HuH-7.5 (cell line): ENCODE measurements around the gene POP5.
"Not testable (repeated sequence)": the region's sequence is repeated elsewhere in the genome, so short reads cannot be mapped to it uniquely, and the experiment has no call there.

Experiments used
- DNase-seq: peaks from one replicate; pipeline ENCODE4 v3.0.0; 2011; ENCODE audit warnings: low spot score

The POP5 gene, protein sequence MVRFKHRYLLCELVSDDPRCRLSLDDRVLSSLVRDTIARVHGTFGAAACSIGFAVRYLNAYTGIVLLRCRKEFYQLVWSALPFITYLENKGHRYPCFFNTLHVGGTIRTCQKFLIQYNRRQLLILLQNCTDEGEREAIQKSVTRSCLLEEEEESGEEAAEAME

DNA sequence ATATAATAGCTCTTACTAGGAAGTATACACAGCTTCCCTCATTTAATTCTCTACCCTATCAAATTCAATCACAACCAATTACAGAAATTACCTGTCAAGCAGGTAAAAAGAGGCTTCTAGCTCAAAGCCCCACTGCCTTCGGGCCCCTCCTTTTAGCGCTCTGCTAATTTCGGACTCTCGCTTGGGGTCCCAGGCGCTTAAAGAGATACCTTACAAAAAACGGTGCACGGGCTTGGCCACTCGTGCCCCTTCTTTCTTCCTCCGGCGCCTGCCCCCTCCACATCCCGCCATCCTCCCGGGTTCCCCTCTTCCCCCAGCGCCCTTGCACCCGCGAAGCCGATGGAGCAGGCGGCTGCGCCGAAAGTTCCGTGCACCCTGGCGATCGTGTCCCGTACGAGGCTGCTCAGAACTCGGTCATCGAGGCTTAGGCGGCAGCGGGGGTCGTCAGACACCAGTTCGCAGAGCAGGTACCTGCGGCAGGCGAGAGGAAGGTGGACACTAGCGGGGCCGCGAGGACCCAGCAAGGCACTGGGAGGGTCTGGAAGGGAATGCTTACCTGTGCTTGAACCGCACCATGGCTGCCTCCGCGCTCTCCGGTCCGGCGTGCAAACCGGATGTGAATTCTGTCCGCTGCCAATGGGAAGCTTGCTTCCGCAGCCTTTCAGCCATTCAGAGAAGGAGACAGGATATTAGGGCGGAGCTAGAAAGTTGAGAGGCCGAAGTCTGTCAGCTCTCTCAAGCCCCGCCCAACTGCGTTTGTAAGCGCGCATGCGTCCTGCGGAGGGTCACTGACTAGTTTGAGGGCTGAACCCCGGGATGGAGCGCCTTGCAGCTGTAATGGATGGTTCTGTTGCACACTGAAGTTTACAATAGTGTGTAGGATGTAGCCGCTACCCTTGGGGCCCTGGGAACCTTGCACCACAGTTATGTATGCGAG is at the start of gene POP5:
POP5 (minus strand) TSS at position 616 of the 937 bp plus-strand sequence; CDS start at position 576, 40 bp downstream.
- peak; percentile 72 for DNase-seq

DNA sequence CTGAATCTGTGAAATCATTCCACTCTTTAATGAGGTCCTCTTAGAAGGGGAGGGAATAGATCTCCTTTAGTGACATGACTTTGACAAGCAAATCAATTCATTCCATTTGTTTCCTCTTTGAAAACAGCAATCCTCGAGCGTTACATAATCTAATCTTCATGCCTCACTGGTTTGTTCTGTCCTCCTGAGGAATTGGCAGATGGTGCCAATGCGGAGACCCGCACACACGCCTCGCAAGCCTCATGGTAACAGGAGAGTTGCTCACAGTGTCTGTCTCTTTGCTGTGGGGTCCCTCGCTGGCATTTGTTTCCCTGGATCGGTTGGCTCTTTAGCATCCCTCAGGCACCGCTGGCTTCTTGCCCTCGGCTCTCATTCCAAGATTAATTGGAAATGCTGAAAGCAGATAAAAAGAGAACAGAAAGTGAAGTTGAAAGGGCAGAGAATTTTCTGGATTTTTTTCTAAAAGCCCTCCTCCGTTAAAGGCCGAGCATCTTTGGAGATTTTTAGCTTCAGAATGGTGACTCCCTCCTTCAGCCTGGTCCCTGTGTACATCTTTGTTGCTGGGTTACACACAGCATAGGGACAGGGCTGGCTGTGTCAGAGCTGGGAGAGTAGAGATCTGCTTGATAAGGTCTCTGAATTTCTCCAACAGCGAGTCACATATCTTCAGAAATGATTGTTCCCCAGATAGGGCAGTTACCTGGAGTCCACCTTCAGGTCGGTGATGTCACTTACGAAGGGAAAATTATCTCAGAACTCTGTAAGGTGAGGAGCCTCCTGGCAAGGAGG is 49.1 kb upstream of the POP5 start:
- DNase-seq: no peak

DNA sequence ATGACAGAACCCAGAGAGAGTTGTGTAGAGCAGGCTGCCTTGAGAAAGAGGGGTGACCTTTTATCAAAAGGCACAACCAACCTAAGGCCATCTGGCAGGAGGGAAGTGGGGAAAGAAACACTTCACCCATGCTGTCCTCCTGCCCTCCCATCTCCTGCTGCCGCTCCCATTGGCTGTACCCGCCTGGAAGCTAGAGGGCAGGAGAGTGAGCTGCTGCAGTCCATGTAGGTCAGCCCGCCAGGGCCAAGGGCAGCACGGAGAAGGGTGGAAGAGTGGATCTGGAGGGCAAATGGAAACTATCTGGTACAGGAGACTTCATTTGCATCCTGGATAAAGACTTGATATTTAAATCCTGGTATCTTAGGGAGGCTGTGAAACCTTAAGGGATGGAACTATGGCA is 47.7 kb upstream of the POP5 start:
- DNase-seq: peak; percentile 37

DNA sequence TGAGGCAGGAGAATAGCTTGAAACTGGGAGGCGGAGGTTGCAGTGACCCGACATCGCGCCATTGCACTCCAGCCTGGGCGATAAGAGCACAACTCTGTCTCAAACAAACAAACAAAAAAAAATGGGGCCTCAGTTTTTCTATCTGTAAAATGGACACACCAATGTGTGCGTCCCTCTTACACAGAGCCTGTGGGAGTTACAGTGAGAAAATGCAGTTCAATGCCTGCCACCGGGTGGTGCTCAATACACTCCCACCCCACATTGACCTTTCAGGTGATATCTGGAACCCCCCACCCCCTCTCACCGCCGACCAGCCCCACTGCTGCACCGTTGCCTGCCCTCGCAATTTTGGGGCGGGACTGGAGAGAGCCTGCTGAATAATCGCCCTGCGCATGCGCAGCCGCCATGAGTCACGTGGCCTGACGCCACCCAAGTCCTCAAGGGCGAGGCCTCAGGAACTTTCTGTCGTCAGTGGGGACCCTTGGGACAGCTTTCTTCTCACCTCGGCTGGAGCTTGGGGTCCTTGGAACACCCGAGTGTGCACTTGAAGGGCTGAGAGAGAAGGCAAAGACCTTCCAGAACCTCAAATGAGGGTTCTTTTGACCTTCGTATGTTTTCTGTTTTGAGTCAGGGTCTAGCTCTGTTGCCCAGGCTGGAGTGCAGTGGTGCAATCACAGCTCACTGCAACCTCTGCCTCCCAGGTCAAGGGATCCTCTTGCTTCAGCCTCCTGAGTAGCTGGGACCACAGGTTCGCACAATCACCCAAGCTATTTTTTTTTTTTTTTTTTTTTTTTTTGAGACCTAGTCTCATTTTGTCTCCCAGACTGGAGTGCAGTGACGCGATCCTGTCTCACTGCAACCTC is 44.6 kb upstream of the POP5 start:
- DNase-seq: no peak

DNA sequence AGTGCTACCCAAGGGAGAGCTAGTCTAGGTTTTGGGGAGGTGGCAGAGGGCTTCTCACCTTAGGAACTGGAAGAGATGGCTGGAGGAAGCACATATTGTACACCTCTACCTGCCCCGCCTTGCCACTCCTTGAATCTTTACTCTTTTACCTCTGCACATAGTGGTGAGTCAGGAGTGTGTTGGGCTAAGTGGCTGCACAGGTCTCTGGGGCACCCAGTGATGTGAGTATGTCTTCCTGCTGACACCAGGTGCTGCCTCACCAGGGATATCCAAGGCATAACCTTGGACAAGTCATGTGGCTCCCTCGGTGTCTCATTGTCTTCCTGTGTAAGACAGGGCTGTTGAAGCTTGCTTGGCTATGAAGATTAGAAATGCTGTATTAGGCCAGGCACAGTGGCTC is 39.4 kb upstream of the POP5 start:
- DNase-seq: no peak

DNA sequence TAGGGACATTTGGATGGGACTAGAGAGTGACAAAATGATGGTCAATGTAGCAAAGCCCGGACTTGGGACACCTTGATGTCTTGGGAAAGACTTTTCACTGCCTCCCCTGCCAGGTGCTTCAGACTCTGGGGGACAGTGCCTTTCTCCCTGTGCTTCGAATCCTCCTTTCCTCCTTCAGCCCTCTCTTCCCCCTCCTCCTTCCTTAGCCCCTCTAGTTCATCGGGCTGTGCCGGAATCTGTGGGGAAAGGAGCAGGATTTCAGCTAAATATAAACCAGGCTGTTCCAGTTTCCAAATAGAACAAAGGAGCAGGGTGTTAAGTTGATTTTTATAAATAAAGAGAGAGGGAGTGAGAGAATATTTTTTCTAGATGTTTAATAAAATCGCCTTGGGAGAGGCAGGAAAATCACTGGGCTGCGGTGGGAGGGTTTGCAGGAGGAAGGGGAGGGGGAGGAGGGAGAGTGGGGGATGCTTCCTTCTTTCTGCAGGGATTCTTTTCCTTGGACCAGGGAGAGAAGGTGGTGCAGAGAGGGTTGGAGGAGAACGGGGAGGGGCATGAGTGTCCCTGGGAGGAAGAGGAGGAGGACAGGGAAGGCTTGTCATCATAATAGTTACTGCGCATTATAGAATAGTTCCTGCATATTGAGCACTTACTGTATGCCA is 37.9 kb upstream of the POP5 start:
- DNase-seq: no peak

DNA sequence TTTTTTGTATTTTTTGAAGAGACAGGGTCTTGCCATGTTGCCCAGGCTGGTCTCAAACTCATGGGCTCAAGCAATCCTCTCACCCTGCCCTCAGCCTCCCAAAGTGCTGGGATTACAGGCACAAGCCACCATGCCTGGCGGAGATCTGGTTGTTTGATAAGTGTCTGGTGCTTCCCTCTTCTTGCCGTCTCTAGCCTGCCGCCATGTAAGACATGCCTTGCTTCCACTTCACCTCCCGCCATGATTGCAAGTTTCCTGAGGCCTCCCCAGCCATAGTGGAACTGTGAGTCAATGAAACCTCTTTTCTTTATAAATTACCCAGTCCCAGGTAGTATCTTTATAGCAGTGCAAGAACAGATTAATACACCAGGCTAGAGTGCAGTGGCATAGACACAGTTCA is 36.6 kb upstream of the POP5 start:
- DNase-seq: not testable (repeated sequence)

DNA sequence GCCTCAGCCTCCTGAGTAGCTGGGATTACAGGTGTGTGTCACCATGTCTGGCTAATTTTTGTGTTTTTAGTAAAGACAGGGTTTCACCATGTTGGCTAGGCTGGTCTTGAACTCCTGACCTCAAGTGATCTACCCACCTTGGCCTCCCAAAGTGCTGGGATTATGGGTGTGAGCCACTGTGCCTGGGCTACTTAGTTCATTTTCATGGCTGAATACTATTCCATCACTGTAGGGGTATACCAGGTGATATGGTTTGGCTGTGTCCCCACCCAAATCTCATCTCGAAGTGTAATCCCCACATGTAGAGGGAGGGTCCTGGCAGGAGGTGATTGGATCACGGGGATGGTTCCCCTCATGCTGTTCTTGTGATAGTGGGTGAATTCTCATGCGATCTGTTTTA is 36.0 kb upstream of the POP5 start:
- DNase-seq: not testable (repeated sequence)

DNA sequence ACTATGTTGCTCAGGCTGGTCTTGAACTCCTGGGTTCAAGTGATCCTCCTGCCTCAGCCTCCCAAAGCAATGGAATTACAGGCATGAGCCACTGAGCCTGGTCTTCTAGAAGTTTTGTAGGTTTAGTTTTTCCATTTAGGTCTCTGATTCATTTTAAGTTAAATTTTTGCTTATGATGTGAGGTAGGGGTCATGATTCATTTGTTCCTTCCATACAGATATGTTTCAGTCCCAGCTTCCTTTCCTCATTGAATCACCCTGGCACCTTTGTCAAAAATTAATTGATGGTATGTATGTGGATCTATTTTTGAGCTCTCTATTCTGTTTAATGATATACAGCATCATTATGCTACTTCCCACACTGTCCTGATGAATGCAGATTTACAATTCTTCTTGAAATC is 33.6 kb upstream of the POP5 start:
- no peak for DNase-seq

DNA sequence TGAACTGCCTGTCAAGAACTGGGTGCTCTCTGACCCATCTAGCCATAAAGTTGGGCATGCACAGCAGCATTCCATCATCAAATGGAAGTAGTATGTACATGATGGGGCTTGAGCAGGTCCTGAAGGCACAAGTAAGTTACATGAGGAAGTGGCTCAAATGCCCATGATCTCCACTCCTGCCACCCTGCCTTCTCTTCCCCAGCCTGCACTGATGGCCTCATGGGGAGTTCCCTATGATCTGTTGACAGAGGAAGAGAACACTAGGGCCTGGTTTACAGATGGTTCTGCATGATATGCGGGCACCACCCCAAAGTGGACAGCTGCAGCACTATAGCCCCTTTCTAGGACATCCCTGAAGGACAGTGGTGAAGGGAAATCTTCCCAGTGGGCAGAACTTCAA is 30.3 kb upstream of the POP5 start:
- DNase-seq: not testable (repeated sequence)

DNA sequence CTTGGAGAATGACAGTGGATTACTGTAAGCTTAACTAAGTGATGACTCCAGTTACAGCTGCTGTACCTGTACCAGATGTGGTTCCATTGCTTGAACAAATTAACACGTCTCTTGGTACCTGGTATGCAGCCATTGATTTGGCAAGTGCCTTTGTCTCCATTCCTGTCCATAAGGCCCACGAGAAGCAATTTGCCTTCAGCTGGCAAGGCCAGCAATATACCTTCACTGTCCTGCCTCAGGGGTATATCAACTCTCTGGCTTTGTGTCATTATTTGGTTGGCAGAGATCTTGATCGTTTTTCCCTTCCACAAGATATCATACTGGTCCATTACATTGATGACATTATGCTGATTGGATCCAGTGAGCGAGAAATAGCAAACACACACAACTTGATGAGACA is 29.4 kb upstream of the POP5 start:
- DNase-seq: no peak

DNA sequence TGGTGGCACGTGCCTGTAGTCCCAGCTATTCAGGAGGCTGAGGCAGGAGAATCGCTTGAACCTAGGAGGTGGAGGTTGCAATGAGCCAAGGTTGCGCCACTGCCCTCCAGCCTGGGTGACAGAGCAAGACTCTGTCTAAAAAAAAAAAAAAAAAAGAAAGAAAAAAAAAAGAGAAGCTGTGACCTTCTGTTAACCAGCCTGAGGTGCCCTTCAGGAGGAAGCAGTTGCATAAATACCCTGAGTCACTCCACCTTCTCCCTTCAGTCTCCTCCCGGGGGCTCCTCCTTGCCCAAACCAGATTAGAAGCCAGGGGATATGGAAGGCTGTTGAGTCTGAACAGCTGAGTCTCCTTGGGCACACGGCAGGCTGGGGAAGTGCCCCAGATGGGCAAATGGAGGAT is 21.2 kb upstream of the POP5 start:
- not testable (repeated sequence) for DNase-seq

DNA sequence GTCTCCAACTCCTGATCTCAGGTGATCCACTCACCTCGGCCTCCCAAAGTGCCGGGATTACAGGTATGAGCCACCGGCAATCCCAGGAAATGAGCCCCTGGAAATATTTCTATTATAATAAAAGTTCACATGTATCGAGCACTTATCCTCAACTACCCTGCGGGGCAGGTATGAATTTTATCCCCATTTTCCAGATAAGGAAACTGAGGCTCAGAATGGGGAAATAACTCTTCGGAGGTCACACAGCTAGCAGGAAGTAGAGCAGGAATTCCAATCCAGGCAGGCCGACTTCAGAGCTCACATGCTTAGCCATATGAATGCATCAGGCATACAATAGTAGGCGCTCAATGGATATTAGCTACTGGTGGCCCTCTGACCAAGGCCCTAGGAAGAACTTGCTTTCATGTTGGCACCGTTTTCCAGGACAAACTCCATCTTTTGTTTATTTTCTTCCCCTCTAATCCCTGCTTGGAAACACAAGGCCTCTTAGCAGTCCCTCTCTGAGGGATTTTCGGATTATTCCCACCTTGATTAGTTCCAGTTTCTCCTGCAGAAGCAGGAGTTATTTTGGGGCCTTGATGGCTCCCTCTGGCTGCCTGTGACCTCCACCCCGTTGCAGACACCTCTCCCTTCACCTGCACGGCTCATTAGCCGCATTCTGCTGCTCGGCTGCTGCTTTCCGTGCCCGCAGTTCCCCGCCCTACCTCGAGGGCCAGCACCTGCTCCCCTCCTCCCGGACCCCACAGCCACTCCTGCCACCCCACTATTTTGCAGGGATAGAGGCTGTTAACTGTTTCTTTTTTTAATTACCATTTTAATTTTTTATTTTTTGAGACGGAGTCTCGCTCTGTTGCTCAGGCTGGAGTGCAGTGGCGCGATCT is 18.7 kb upstream of the POP5 start:
- no peak for DNase-seq

DNA sequence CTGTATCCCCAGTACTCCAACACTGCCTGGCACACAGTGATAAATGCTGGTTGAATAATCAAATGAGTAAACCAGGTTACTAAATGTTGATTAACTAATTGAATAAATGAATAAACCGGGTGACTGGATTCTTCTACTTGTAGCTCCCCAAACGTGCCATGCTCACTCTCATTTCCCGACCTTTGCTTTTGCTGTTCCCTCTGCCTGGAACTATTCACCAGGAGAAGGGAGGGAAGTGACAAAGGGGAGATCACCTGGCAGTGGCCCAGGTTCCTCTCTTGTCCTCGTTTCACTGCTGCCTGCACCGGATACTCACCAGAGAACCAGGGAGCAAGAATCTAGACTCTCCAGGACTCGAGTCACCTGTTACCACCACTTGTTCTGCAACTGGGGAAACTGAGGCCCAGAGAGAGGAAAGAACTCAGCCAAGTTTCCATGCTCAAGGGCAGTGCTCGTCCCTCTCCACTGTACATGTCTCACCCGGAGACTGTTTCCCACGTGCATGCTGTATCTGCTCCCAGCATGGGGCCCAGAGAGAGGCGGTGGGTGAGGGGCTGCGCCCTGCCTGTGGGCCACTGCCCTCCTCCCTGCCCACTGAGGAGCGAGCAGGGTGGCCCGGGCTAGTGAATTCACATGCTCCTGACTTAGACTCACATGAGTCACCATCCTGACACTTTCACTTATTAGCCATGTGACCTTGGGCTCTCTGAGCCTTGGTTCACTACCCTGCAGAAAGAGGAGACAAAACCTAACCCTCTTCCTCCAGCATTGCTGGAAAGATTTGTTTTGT is 17.7 kb upstream of the POP5 start:
- DNase-seq: no peak

DNA sequence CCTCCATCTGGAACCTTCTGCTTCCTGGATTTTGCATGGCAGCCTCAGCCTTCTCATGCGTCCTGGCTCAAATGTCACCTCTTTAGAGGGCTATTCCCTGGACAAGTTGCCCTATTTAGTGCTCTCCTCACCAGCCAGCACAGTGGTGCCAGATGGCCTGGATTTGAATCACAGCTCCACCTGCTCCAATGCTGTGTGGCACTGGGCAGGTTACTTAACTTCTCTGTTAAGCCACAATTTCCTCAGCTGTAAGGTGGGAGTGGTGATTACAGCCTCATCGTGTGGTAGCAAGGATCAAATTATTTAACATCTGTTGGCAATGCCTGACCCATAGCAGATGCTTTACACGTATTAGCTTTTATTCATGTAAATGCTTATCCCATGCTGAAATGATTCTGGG is 16.7 kb upstream of the POP5 start:
- DNase-seq: no peak

DNA sequence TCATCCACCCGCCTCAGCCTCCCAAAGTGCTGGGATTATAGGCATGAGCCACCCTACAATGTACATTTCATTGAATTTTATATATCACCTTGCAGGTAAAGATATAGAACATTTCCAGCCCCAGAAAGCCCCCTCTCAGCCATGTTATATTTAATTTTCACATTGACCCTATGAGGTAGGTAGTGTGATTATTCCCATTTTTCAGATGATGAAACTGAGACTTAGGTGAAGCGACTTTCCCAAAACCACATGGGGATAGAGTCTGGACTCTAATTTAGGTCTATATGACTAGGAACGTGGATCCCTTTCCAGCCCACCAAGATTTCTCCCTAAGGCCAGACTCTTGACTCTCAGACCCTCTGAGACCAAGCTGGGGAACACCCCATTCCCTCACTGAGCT is 15.7 kb upstream of the POP5 start:
- DNase-seq: no peak

DNA sequence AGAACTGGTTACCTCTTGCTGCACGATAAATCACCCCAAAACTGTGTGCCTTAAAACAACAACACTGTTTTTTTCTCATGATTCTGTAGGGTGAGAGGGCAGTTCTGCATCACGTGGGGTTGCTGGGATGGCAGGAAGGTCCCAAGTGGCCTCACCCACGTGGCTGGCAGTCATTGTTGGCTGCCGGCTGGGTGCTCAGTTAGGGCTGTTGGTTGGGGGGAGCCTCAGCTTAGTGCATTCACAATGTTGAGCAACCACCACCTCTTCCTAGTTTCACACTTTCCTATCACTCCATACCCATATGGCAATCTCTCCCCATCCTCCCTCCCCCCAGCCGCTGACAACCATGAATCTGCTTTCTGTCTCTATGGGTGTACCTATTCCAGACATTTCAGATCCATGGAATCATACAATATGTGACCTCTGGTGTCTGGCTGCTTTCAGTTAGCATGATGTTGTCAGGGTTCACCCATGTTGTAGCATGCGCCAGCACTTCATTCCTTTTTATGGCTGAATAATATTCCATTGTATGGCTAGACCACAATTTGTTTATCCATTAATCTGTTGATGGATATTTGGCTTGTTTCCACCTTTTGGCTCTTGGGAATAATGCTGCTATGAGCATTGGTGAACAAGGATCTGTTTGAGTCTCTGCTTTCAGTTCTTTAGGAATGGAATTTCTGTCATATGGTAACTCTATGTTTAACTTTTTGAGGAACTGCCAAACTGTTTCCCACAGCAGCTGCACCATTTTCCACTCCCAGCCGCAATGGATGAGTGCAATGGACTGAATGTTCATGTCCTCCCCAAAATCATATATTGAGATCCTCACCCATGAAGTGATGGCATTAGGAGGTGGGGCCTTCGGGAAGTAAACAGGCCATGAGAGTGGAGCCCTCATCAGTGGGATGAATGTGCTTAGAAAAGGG is 11.2 kb upstream of the POP5 start:
- no peak for DNase-seq

DNA sequence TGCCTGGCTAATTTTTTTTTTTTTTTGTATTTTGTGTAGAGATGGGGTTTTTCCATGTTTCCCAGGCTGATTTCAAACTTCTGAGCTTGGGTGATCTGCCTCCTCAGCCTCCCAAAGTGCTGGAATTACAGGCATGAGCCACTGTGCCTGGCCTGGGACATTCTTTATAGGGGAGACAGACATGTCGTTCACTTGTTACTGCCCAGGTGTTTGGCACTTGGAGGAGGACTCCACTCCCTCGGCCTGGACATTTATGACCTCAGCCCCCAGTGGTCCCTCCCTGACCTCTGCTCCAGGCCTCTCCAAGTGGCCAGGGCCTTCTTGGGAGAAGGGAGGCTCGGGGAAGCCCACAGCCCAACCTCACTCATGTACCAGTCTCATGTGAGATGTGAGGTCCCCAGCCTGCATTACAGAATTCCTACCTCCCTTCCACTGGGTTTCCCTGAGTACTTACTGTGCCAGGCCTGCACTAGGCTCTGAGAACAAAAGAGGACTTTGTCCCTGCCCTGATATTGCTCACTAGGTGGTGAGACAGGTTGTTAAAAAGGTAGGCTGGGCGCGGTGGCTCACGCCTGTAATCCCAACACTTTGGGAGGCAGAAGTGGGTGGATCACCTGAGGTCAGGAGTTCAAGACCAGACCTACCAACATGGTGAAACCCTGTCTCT is 9.7 kb upstream of the POP5 start:
- no peak for DNase-seq
